ENCODE measurements around the gene FAN1. TPM values are rescaled to one million over a fixed set of nuclear protein-coding genes. Genes with fewer than 3 reads are reported as not detected.
A peak's percentile ranks its signal among the peaks of the same experiment; 100 is the strongest.

The FAN1 gene
- total RNA-seq, result 10 to 100 TPM; 24.0 to 29.5 (median 28.2) TPM
- polyA plus RNA-seq, result 10 to 100 TPM in 1 of 2 donors, 1 to 10 TPM in 1; 9.6 to 10.5 TPM
- 167 reads per million, percentile 91 among the genes with 10 or more reads in this experiment for total RNA-seq

GRCh38 chr15:30903497-30904187 lies at the start of gene FAN1:
Gene FAN1 (plus strand): TSS chr15:30903915. CDS start chr15:30904664, 749 bp downstream.
- peak; percentile 92 for ATAC-seq
- Histone ChIP-seq H3K4me3 (ENCODE audit: low read length) (peak within 1 kb of the TSS; percentile 96), H3K27ac (ENCODE audit: low read depth, low read length) (peak within 1 kb of the TSS; percentile 47), H3K4me1 (ENCODE audit: control insufficient read depth in 2 of 2, insufficient read depth in 2 of 2, low read length in 2 of 2) (no peaks in the 10 kb centered on the region), H3K27me3 (ENCODE audit: control insufficient read depth in 2 of 2, insufficient read depth in 2 of 2, low read length in 2 of 2) (no peaks in the 10 kb centered on the region), H3K9me3 (ENCODE audit: control insufficient read depth in 2 of 3, low read length in 3 of 3) (no peaks in the 10 kb centered on the region), H3K36me3 (ENCODE audit: control insufficient read depth in 2 of 3, insufficient read depth in 3 of 3, low read length in 3 of 3) (no peaks in the 10 kb centered on the region)
- peak; percentile 52 to 81 (median 68) for DNase-seq
- peak within 1 kb of the TSS; percentile 93 to 100 (median 96) for H3K4me3 Mint-ChIP-seq
- H3K9me3 Mint-ChIP-seq, result peaks cover 0 to 6% (median 0%) of the 10 kb centered on the region in 11 donors
- ChIA-PET POLR2A (interaction anchor here (0.6 to 0.7 kb wide), 3 partner anchors 9 to 568 kb away, joined by 3 to 5 read pairs (median 4); no protein-coding TSS in a partner anchor), CTCF (interaction anchor here (0.7 to 1.0 kb wide), 2 partner anchors 20 to 585 kb away, joined by 3 read pairs; no protein-coding TSS in a partner anchor)
- no peaks in the 10 kb centered on the region for H3K27me3 Mint-ChIP-seq
- peaks cover 19 to 59% (median 37%) of the 10 kb centered on the region in 7 donors for H3K4me1 Mint-ChIP-seq
- peak within 1 kb of the TSS; percentile 75 to 93 (median 88) for H3K27ac Mint-ChIP-seq
- intact Hi-C loops (cut with micrococcal nuclease), result loop anchor here (1.0 to 10.0 kb wide), 4 partner anchors 21 to 421 kb away; partner anchors contain the start of genes KLF13 (in 1 of the 2) and MTMR10 (in 1 of the 2)
- peaks cover 5 to 28% (median 16%) of the 10 kb centered on the region in 5 donors for H3K36me3 Mint-ChIP-seq

GRCh38 chr15:30859091-30859874 lies 44.4 kb upstream of the FAN1 start:
- H3K9me3 ChIP-seq (ENCODE audit: control insufficient read depth in 2 of 3, low read length in 3 of 3), result no peaks in the 10 kb centered on the region
- no peak overlapping the region for H3K27ac Mint-ChIP-seq
- H3K4me3 Mint-ChIP-seq, result no peak overlapping the region
- peaks cover 4 to 14% (median 9%) of the 10 kb centered on the region in 7 donors for H3K4me1 Mint-ChIP-seq
- peaks cover 0 to 10% (median 0%) of the 10 kb centered on the region in 5 donors for H3K36me3 Mint-ChIP-seq
- CTCF ChIA-PET, result interaction anchor here (0.6 to 1.5 kb wide), 7 partner anchors 11 to 646 kb away, joined by 3 to 6 read pairs (median 4); no protein-coding TSS in a partner anchor
- no peaks in the 10 kb centered on the region for H3K27me3 ChIP-seq (ENCODE audit: control insufficient read depth in 2 of 2, insufficient read depth in 2 of 2, low read length in 2 of 2)
- POLR2A ChIA-PET, result interaction anchor here (1.1 kb wide), 1 partner anchor 12 kb away, joined by 5 read pairs; no protein-coding TSS in a partner anchor
- peak; percentile 60 for ATAC-seq
- no peak overlapping the region for H3K4me3 ChIP-seq (ENCODE audit: low read length)
- H3K4me1 ChIP-seq (ENCODE audit: control insufficient read depth in 2 of 2, insufficient read depth in 2 of 2, low read length in 2 of 2), result no peaks in the 10 kb centered on the region
- peak in 6 of 9 donors; percentile 13 to 44 (median 36) for DNase-seq
- peaks cover 0 to 3% (median 0%) of the 10 kb centered on the region in 11 donors for H3K9me3 Mint-ChIP-seq
- no peaks in the 10 kb centered on the region for H3K36me3 ChIP-seq (ENCODE audit: control insufficient read depth in 2 of 3, insufficient read depth in 3 of 3, low read length in 3 of 3)
- no peak overlapping the region for H3K27ac ChIP-seq (ENCODE audit: low read depth, low read length)
- intact Hi-C loops (cut with micrococcal nuclease), result loop anchor here (1.0 to 10.0 kb wide), 4 partner anchors 16 to 270 kb away; no protein-coding TSS in a partner anchor
- H3K27me3 Mint-ChIP-seq, result no peaks in the 10 kb centered on the region

- intact Hi-C loops (cut with micrococcal nuclease), result loop anchor here in 1 of 2 donors (10.0 kb wide), 1 partner anchor 60 kb away; no protein-coding TSS in a partner anchor
- POLR2A ChIA-PET, result no interaction called here
These were observed 38.5 kb upstream of the FAN1 start for GRCh38 chr15:30865257-30865656.

GRCh38 chr15:30870681-30871080 lies 33.0 kb upstream of the FAN1 start:
- H3K27ac Mint-ChIP-seq, result peak overlapping the region in 1 of 9 donors; percentile 15
- CTCF ChIA-PET, result interaction anchor here (0.6 kb wide), 1 partner anchor 209 kb away, joined by 3 read pairs; no protein-coding TSS in a partner anchor
- H3K27me3 Mint-ChIP-seq, result no peaks in the 10 kb centered on the region
- intact Hi-C loops (cut with micrococcal nuclease), result no loop called here
- no peak overlapping the region for H3K4me3 Mint-ChIP-seq
- H3K4me1 Mint-ChIP-seq, result peaks cover 0 to 9% (median 0%) of the 10 kb centered on the region in 7 donors
- no peaks in the 10 kb centered on the region for H3K36me3 ChIP-seq (ENCODE audit: control insufficient read depth in 2 of 3, insufficient read depth in 3 of 3, low read length in 3 of 3)
- peaks cover 0 to 13% (median under 1%) of the 10 kb centered on the region in 5 donors for H3K36me3 Mint-ChIP-seq
- no peak overlapping the region for H3K27ac ChIP-seq (ENCODE audit: low read depth, low read length)
- no peaks in the 10 kb centered on the region for H3K9me3 ChIP-seq (ENCODE audit: control insufficient read depth in 2 of 3, low read length in 3 of 3)
- ATAC-seq (no peak), DNase-seq (no peak)
- no peaks in the 10 kb centered on the region for H3K27me3 ChIP-seq (ENCODE audit: control insufficient read depth in 2 of 2, insufficient read depth in 2 of 2, low read length in 2 of 2)
- no peaks in the 10 kb centered on the region for H3K4me1 ChIP-seq (ENCODE audit: control insufficient read depth in 2 of 2, insufficient read depth in 2 of 2, low read length in 2 of 2)
- no peak overlapping the region for H3K4me3 ChIP-seq (ENCODE audit: low read length)
- peaks cover 0 to 2% (median 0%) of the 10 kb centered on the region in 11 donors for H3K9me3 Mint-ChIP-seq
- POLR2A ChIA-PET, result no interaction called here

More at GRCh38 chr15:30865257-30865656, 38.5 kb upstream of the FAN1 start:
- Histone ChIP-seq H3K4me1 (ENCODE audit: control insufficient read depth in 2 of 2, insufficient read depth in 2 of 2, low read length in 2 of 2) (no peaks in the 10 kb centered on the region), H3K27me3 (ENCODE audit: control insufficient read depth in 2 of 2, insufficient read depth in 2 of 2, low read length in 2 of 2) (no peaks in the 10 kb centered on the region), H3K36me3 (ENCODE audit: control insufficient read depth in 2 of 3, insufficient read depth in 3 of 3, low read length in 3 of 3) (no peaks in the 10 kb centered on the region), H3K4me3 (ENCODE audit: low read length) (no peak overlapping the region), H3K27ac (ENCODE audit: low read depth, low read length) (no peak overlapping the region), H3K9me3 (ENCODE audit: control insufficient read depth in 2 of 3, low read length in 3 of 3) (no peaks in the 10 kb centered on the region)
- no peak overlapping the region for H3K4me3 Mint-ChIP-seq
- H3K27ac Mint-ChIP-seq, result no peak overlapping the region
- H3K36me3 Mint-ChIP-seq, result peaks cover 0 to 10% (median 0%) of the 10 kb centered on the region in 5 donors
- ATAC-seq, result no peak
- no peaks in the 10 kb centered on the region for H3K27me3 Mint-ChIP-seq
- peaks cover 0 to 4% (median 0%) of the 10 kb centered on the region in 7 donors for H3K4me1 Mint-ChIP-seq
- CTCF ChIA-PET, result no interaction called here
- DNase-seq, result no peak
- H3K9me3 Mint-ChIP-seq, result no peaks in the 10 kb centered on the region

- Mint-ChIP-seq H3K4me1 (peaks cover 0 to 10% (median 2%) of the 10 kb centered on the region in 7 donors), H3K4me3 (no peak overlapping the region)
- CTCF ChIA-PET, result no interaction called here
These were observed 31.4 kb upstream of the FAN1 start for GRCh38 chr15:30872341-30872748.

GRCh38 chr15:30877070-30877469 lies 26.6 kb upstream of the FAN1 start:
- Histone ChIP-seq H3K4me1 (ENCODE audit: control insufficient read depth in 2 of 2, insufficient read depth in 2 of 2, low read length in 2 of 2) (no peaks in the 10 kb centered on the region), H3K27me3 (ENCODE audit: control insufficient read depth in 2 of 2, insufficient read depth in 2 of 2, low read length in 2 of 2) (no peaks in the 10 kb centered on the region), H3K27ac (ENCODE audit: low read depth, low read length) (no peak overlapping the region), H3K36me3 (ENCODE audit: control insufficient read depth in 2 of 3, insufficient read depth in 3 of 3, low read length in 3 of 3) (no peaks in the 10 kb centered on the region), H3K4me3 (ENCODE audit: low read length) (no peak overlapping the region), H3K9me3 (ENCODE audit: control insufficient read depth in 2 of 3, low read length in 3 of 3) (no peaks in the 10 kb centered on the region)
- intact Hi-C loops (cut with micrococcal nuclease), result no loop called here
- Mint-ChIP-seq H3K27me3 (no peaks in the 10 kb centered on the region), H3K4me1 (peaks cover 0 to 33% (median 6%) of the 10 kb centered on the region in 7 donors), H3K27ac (no peak overlapping the region), H3K4me3 (no peak overlapping the region), H3K9me3 (peaks cover 0 to 9% (median 2%) of the 10 kb centered on the region in 11 donors), H3K36me3 (peaks cover 5 to 25% (median 14%) of the 10 kb centered on the region in 5 donors)
- CTCF ChIA-PET, result no interaction called here
- ATAC-seq, result no peak
- no peak for DNase-seq
- POLR2A ChIA-PET, result no interaction called here

More at GRCh38 chr15:30872341-30872748, 31.4 kb upstream of the FAN1 start:
- H3K27me3 ChIP-seq (ENCODE audit: control insufficient read depth in 2 of 2, insufficient read depth in 2 of 2, low read length in 2 of 2), result no peaks in the 10 kb centered on the region
- no peaks in the 10 kb centered on the region for H3K9me3 ChIP-seq (ENCODE audit: control insufficient read depth in 2 of 3, low read length in 3 of 3)
- ATAC-seq, result no peak
- H3K4me3 ChIP-seq (ENCODE audit: low read length), result no peak overlapping the region
- no peak overlapping the region for H3K27ac ChIP-seq (ENCODE audit: low read depth, low read length)
- Mint-ChIP-seq H3K36me3 (peaks cover 0 to 13% (median 5%) of the 10 kb centered on the region in 5 donors), H3K27me3 (no peaks in the 10 kb centered on the region), H3K9me3 (peaks cover 0 to 3% (median 0%) of the 10 kb centered on the region in 11 donors), H3K27ac (no peak overlapping the region)
- no peak for DNase-seq
- intact Hi-C loops (cut with micrococcal nuclease), result no loop called here
- POLR2A ChIA-PET, result no interaction called here
- no peaks in the 10 kb centered on the region for H3K4me1 ChIP-seq (ENCODE audit: control insufficient read depth in 2 of 2, insufficient read depth in 2 of 2, low read length in 2 of 2)
- no peaks in the 10 kb centered on the region for H3K36me3 ChIP-seq (ENCODE audit: control insufficient read depth in 2 of 3, insufficient read depth in 3 of 3, low read length in 3 of 3)

All from naive thymus-derived CD4-positive, alpha-beta T cell (primary cell).